Calu3 (cell line): ENCODE results near the gene NUAK2. TPM values are rescaled to one million over a fixed set of nuclear protein-coding genes. Genes with fewer than 3 reads are reported as not detected.

ENCODE experiments used
- BruUV-seq: library from RNA; stranded (reverse); fragments of 400-500 nt; replicated peaks from 2 replicates; lab custom pipeline; 2021; lab: Mats Ljungman, UMichigan
- CTCF ChIA-PET: fragments of 300-600 bp; sonication (Branson Sonifier 250); formaldehyde crosslinking; loops from one replicate; lab custom pipeline; 2022; ENCODE audit warnings: antibody characterized with exemption; lab: Charles Lee
- DNase-seq: peaks from one replicate; pipeline ENCODE4 v3.0.0; 2022
- H3K27ac Mint-ChIP-seq: one replicate; pipeline ENCODE4 v1.8.0; 2022; ENCODE audit warnings: mixed read lengths; ENCODE audit not compliant: unreplicated experiment
- H3K27me3 Mint-ChIP-seq: one replicate; pipeline ENCODE4 v1.8.0; 2022; ENCODE audit warnings: mixed read lengths; ENCODE audit not compliant: unreplicated experiment
- H3K36me3 Mint-ChIP-seq: one replicate; pipeline ENCODE4 v1.8.0; 2022; ENCODE audit warnings: mild to moderate bottlenecking, moderate library complexity, mixed read lengths; ENCODE audit not compliant: insufficient read depth, unreplicated experiment
- H3K4me1 Mint-ChIP-seq: one replicate; pipeline ENCODE4 v1.8.0; 2022; ENCODE audit warnings: mild to moderate bottlenecking, low read depth, mixed read lengths; ENCODE audit not compliant: unreplicated experiment
- H3K4me3 Mint-ChIP-seq: one replicate; pipeline ENCODE4 v1.8.0; 2022; ENCODE audit warnings: mild to moderate bottlenecking, low read depth, moderate library complexity, mixed read lengths; ENCODE audit not compliant: unreplicated experiment
- H3K9me3 Mint-ChIP-seq: one replicate; pipeline ENCODE4 v1.8.0; 2022; ENCODE audit warnings: low read depth, mixed read lengths; ENCODE audit not compliant: unreplicated experiment
- intact Hi-C: fragments of 100-400 bp; cut with micrococcal nuclease; formaldehyde crosslinking; loops from one replicate; pipeline ENCODE4 v1.10.0; 2022; ENCODE audit not compliant: unreplicated experiment
- total RNA-seq: library from RNA; stranded (reverse); gene quantifications from 2 replicates; pipeline ENCODE4 v1.2.3, GENCODE V29; 2022
- TF ChIP-seq, protein P1 (sequence below): fragments of 200-600 bp; IDR thresholded peaks from one replicate; pipeline ENCODE4 v1.8.0; 2022; ENCODE audit warnings: antibody characterized with exemption; ENCODE audit not compliant: unreplicated experiment

The NUAK2 gene
- total RNA-seq, 1 experiment from 2014 or later: 3.7 TPM

DNA sequence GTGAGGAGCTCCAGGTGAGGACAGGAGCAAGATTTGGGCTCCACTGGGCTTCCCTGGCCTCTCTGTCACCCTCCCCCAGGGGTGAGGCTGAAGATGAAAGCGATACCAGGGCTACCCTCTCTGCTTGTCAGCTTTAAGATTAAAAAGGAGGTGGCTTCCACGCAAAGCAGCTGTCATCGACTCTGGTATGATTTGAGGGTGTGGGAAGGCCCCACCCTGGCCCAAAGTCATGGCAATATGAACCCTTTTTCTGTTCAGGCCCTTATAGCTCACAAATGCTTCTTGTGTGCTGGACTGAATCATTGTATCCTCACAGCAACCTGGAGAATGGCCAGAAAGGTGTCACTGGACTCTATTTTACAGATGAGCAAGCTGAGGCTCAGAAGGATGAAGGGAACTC, 41.6 kb downstream of the NUAK2 start:
- no peaks in the 10 kb centered on the region for H3K36me3 Mint-ChIP-seq
- H3K9me3 Mint-ChIP-seq: no peaks in the 10 kb centered on the region
- no peak overlapping the region for H3K27ac Mint-ChIP-seq
- intact Hi-C loops: no loop called here
- BruUV-seq: no TSS peak
- H3K27me3 Mint-ChIP-seq: no peaks in the 10 kb centered on the region
- H3K4me1 Mint-ChIP-seq: peaks cover 10% of the 10 kb centered on the region
- H3K4me3 Mint-ChIP-seq: no peak overlapping the region
- TF ChIP-seq, protein P1, sequence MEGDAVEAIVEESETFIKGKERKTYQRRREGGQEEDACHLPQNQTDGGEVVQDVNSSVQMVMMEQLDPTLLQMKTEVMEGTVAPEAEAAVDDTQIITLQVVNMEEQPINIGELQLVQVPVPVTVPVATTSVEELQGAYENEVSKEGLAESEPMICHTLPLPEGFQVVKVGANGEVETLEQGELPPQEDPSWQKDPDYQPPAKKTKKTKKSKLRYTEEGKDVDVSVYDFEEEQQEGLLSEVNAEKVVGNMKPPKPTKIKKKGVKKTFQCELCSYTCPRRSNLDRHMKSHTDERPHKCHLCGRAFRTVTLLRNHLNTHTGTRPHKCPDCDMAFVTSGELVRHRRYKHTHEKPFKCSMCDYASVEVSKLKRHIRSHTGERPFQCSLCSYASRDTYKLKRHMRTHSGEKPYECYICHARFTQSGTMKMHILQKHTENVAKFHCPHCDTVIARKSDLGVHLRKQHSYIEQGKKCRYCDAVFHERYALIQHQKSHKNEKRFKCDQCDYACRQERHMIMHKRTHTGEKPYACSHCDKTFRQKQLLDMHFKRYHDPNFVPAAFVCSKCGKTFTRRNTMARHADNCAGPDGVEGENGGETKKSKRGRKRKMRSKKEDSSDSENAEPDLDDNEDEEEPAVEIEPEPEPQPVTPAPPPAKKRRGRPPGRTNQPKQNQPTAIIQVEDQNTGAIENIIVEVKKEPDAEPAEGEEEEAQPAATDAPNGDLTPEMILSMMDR: no peak
- CTCF ChIA-PET: interaction anchor here (0.5 to 1.5 kb wide), 4 partner anchors 14 to 56 kb away, joined by 3 to 8 read pairs (median 5); no protein-coding TSS in a partner anchor
- no peak for DNase-seq

DNA sequence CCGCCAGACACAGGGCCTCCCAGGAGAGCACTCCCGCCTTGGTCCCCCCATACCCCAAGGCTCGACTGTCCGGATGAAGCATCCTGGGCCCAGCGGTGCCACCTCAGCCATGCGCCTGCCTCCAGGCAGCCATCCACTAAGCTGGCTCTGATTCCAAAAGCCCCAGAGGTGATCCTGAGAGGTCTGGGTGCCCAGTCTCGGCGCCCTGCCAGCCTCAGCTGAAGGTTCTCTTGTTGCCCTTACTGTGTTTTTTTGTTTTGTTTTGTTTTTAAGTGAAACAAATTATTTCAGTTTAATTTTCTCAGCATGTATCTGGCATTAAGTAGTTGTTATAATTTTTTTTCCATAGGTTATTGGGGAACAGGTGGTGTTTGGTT, 44.9 kb downstream of the NUAK2 start:
- intact Hi-C loops: no loop called here

DNA sequence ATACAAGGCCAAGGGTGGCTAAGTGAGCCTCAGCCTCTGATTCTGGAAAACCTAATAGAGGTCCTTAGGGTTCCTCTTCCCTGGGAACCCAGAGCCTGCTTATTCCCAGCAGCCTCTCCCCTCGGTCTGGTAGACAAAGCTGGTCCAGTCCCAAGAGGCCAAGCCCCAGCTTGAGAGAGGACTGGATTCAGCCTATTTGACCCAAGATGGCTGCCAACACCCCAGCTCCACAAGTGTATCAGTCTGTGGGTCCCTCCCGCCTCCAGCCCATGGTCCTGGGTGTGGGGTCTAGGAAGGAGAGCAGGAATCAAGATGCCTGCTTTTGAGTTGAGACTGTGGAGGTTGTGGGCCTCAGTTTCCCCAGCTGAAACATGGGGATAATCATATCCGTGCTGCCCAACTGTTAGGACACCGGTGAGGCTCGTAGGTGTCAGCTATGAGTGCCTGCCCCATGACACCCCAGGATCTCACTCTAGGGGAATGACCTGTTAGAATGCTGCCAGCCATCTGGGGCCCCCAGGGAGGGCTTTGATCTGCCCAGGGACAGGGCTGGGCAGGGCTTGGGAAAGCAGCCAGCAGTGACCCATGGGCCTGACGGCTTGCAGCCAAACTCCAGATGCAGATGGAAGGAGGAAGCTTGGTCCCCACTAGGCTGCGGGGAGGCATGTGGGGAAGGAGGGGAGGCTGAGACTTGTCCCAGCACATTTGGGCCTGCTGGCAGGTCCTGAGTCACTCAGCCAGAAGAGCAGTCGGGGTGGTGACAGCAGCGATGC, 45.4 kb downstream of the NUAK2 start:
- TF ChIP-seq, protein P1: no peak

More for the DNA sequence above, 44.9 kb downstream of the NUAK2 start:
- no peak for DNase-seq
- H3K9me3 Mint-ChIP-seq: no peaks in the 10 kb centered on the region
- CTCF ChIA-PET: interaction anchor here (0.9 to 1.1 kb wide), 2 partner anchors 49 to 487 kb away, joined by 3 to 6 read pairs; no protein-coding TSS in a partner anchor
- H3K4me3 Mint-ChIP-seq: no peak overlapping the region
- TF ChIP-seq, protein P1: no peak
- no TSS peak for BruUV-seq
- no peak overlapping the region for H3K27ac Mint-ChIP-seq
- peaks cover 11% of the 10 kb centered on the region for H3K27me3 Mint-ChIP-seq
- H3K36me3 Mint-ChIP-seq: no peaks in the 10 kb centered on the region
- peaks cover 6% of the 10 kb centered on the region for H3K4me1 Mint-ChIP-seq

DNA sequence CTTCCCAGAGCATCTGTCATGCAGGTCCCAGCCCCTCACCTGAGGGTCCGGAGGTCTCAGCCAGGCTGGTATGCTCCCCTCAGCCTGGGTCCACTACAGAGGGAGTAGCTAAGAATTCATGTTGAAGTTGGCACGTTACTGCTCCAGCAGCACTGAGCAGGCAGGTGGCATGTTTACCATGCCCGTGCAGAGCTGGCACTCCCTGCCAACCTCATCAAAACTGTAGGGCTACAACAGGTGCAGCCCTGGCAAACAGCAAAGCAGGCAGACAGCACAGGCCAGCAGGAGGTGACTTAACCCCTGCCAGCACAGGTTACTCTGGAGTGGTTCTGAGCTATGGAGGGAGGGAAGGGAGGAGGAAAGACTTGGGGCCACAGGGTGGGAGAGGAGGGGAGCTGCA, 46.4 kb downstream of the NUAK2 start:
- peaks cover 18% of the 10 kb centered on the region for H3K4me1 Mint-ChIP-seq
- H3K9me3 Mint-ChIP-seq: no peaks in the 10 kb centered on the region
- peaks cover 26% of the 10 kb centered on the region for H3K27me3 Mint-ChIP-seq
- no TSS peak for BruUV-seq
- no peak for DNase-seq
- intact Hi-C loops: no loop called here
- CTCF ChIA-PET: interaction anchor here (0.6 to 6.1 kb wide), 4 partner anchors 26 to 72 kb away, joined by 3 to 303 read pairs (median 65); partner anchors contain the start of gene NUAK2
- H3K27ac Mint-ChIP-seq: no peak overlapping the region
- no peaks in the 10 kb centered on the region for H3K36me3 Mint-ChIP-seq
- TF ChIP-seq, protein P1: no peak
- no peak overlapping the region for H3K4me3 Mint-ChIP-seq

More for the DNA sequence above, 45.4 kb downstream of the NUAK2 start:
- BruUV-seq: no TSS peak
- no peak overlapping the region for H3K4me3 Mint-ChIP-seq
- peaks cover 16% of the 10 kb centered on the region for H3K27me3 Mint-ChIP-seq
- H3K4me1 Mint-ChIP-seq: peaks cover 10% of the 10 kb centered on the region
- H3K9me3 Mint-ChIP-seq: no peaks in the 10 kb centered on the region
- no peak overlapping the region for H3K27ac Mint-ChIP-seq
- intact Hi-C loops: no loop called here
- no peak for DNase-seq
- no peaks in the 10 kb centered on the region for H3K36me3 Mint-ChIP-seq
- CTCF ChIA-PET: interaction anchor here (1.0 to 5.9 kb wide), 3 partner anchors 26 to 52 kb away, joined by 3 to 303 read pairs (median 3); no protein-coding TSS in a partner anchor
